GM12878 (cell line): Measurements from ENCODE around the gene LRRC73. TPM values are rescaled to one million over a fixed set of nuclear protein-coding genes. Genes with fewer than 3 reads are reported as not detected.

Source experiments
- ATAC-seq: fragments of 200-7000 bp; cut with Tn5 transposase; 3 replicates; pipeline ENCODE4 v1.9.1; 2020; ENCODE audit warnings: mild to moderate bottlenecking, moderate library complexity
- BruUV-seq: library from RNA; stranded (reverse); fragments of 400-500 nt; replicated peaks from 2 replicates; lab custom pipeline; 2021; lab: Mats Ljungman, UMichigan
- CTCF ChIA-PET: fragments of 300-600 bp; sonication (Branson Sonifier 250); formaldehyde crosslinking; extraction: SDS; loops from one replicate; lab custom pipeline; 2021; ENCODE audit warnings: inconsistent platforms; lab: Yijun Ruan, JAX
- POLR2A ChIA-PET: fragments of 350-600 bp; formaldehyde crosslinking; extraction: SDS; loops from one replicate; lab custom pipeline; 2021; ENCODE audit warnings: inconsistent platforms; lab: Charles Lee
- RAD21 ChIA-PET: fragments of 300-600 bp; sonication (Branson Sonifier 250); formaldehyde crosslinking; loops from one replicate; lab custom pipeline; 2023; ENCODE audit warnings: antibody characterized with exemption; ENCODE audit not compliant: unreplicated experiment; lab: Charles Lee
- SMC1A ChIA-PET: fragments of 300-600 bp; sonication (Branson Sonifier 250); formaldehyde crosslinking; loops from one replicate; lab custom pipeline; 2023; ENCODE audit not compliant: unreplicated experiment, uncharacterized antibody; lab: Charles Lee
- DNase-seq: peaks from one replicate; pipeline ENCODE4 v3.0.0-alpha.2; 2011; ENCODE audit warnings: low read depth, low spot score
- FAIRE-seq: peaks from 3 replicates; lab custom pipeline; 2011; peaks lifted over from hg19 to GRCh38; lab: Jason Lieb, UNC
- H2AFZ ChIP-seq: 2 replicates; pipeline ENCODE4 v1.6.0; 2011; ENCODE audit warnings: low read depth, low read length, control low read depth; ENCODE audit not compliant: control insufficient read depth
- H3K27ac ChIP-seq: 2 replicates; pipeline ENCODE4 v1.5.1; 2011; ENCODE audit warnings: control low read depth; ENCODE audit not compliant: control insufficient read depth, insufficient read depth
- H3K27me3 ChIP-seq, 2 experiments: replicated peaks in 1 of 2; 2 replicates each; pipeline versions ENCODE4 v1.6.0 to v1.6.1; 2011; ENCODE audit warnings: low read length in 1 of 2; ENCODE audit not compliant: control insufficient read depth in 2 of 2, insufficient read depth in 2 of 2
- H3K36me3 ChIP-seq, 2 experiments: 2 replicates each; pipeline ENCODE4 v1.5.1; 2011; ENCODE audit warnings: low read length in 1 of 2; ENCODE audit not compliant: control insufficient read depth in 2 of 2, insufficient read depth in 2 of 2
- H3K4me1 ChIP-seq: 2 replicates; pipeline ENCODE4 v1.6.1; 2011; ENCODE audit warnings: mild to moderate bottlenecking, low read length, moderate library complexity, mixed read lengths; ENCODE audit not compliant: control insufficient read depth, insufficient read depth
- H3K4me2 ChIP-seq: 2 replicates; pipeline ENCODE4 v1.6.0; 2011; ENCODE audit warnings: control low read depth; ENCODE audit not compliant: control insufficient read depth, insufficient read depth
- H3K4me3 ChIP-seq: fragments of 200-600 bp; sonication (generic); 2 replicates; pipeline ENCODE4 v1.5.1; 2016
- H3K79me2 ChIP-seq: 2 replicates; pipeline ENCODE4 v1.6.0; 2011; ENCODE audit warnings: low read length; ENCODE audit not compliant: control insufficient read depth, insufficient read depth
- H3K9ac ChIP-seq: 2 replicates; pipeline ENCODE4 v1.8.0; 2011; ENCODE audit warnings: low read length, control low read depth, mixed read lengths; ENCODE audit not compliant: control insufficient read depth, insufficient read depth
- H3K9me3 ChIP-seq: replicated peaks from 3 replicates; pipeline ENCODE4 v1.5.1; 2011; ENCODE audit warnings: mild to moderate bottlenecking, low read length; ENCODE audit not compliant: control insufficient read depth, insufficient read depth
- H4K20me1 ChIP-seq: 2 replicates; pipeline ENCODE4 v1.6.0; 2011; ENCODE audit not compliant: control insufficient read depth, insufficient read depth
- BHLHE40 ChIP-seq, 2 experiments: fragments of 450-650 bp in 1 of 2; IDR thresholded peaks; 2 replicates each; pipeline ENCODE4 v1.6.1; 2011 to 2017; ENCODE audit warnings: low read depth in 2 of 2, borderline replicate concordance in 1 of 2, improper control_type of control experiment in 1 of 2, low read length in 1 of 2, mild to moderate bottlenecking in 1 of 2
- BRCA1 ChIP-seq: IDR thresholded peaks from 2 replicates; pipeline ENCODE4 v1.6.1; 2011; ENCODE audit warnings: low read depth, low read length, improper control_type of control experiment
- CHD4 ChIP-seq: fragments of 200-600 bp; sonication (generic); IDR thresholded peaks from 2 replicates; pipeline ENCODE4 v1.6.1; 2016; ENCODE audit warnings: mild to moderate bottlenecking
- MEF2A ChIP-seq: IDR thresholded peaks from 2 replicates; pipeline ENCODE4 v1.6.1; 2011; ENCODE audit warnings: low read depth, mild to moderate bottlenecking, low read length, moderate library complexity; ENCODE audit not compliant: insufficient read depth
- MYC ChIP-seq: IDR thresholded peaks from 2 replicates; pipeline ENCODE4 v1.6.1; 2011; ENCODE audit warnings: mild to moderate bottlenecking, low read length, moderate library complexity, inconsistent platforms; ENCODE audit not compliant: insufficient read depth, insufficient replicate concordance, insufficient read length, severe bottlenecking
- SIN3A ChIP-seq: IDR thresholded peaks from 2 replicates; pipeline ENCODE4 v1.6.1; 2012; ENCODE audit warnings: low read depth, low read length, improper control_type of control experiment
- ZNF24 ChIP-seq: fragments of 450-650 bp; IDR thresholded peaks from 2 replicates; pipeline ENCODE4 v1.6.1; 2017; ENCODE audit warnings: antibody characterized with exemption, mild to moderate bottlenecking
- WGBS: methylation state at CpG from one replicate; pipeline ENCODE4 v1.1.6; 2016; ENCODE audit warnings: low lambda C conversion rate; ENCODE audit not compliant: insufficient replicate concordance, insufficient coverage; ENCODE audit errors: missing lambda C conversion rate; 5-methylcytosine and 5-hydroxymethylcytosine counted together
- in situ Hi-C: fragments of 300-500 bp; cut with MboI; formaldehyde crosslinking; loops from 9 replicates; pipeline ENCODE4 v1.14.3; 2018; ENCODE audit warnings: mixed read lengths
- intact Hi-C: fragments of 100-400 bp; cut with micrococcal nuclease; formaldehyde crosslinking; loops from one replicate; pipeline ENCODE4 v1.14.2; 2022; ENCODE audit not compliant: unreplicated experiment
- polyA plus RNA-seq, 11 experiments: library from polyadenylated mRNA; depleted of rRNA in 4 of 11; unstranded in 6 of 11; stranded (reverse) in 5 of 11; fragments of >200 nt; fragmentation: Nextera tagmentation in 4 of 11; fragmentation: Illumina TruSeq in 1 of 11; extraction: Ambion mirVana in 4 of 11; extraction: Trizol in 1 of 11; gene quantifications; 1 replicate in 1 of 11; 2 replicates in 10 of 11; pipeline versions ENCODE4 v1.2.1 to v1.2.3, GENCODE V29; 2011 to 2016; ENCODE audit warnings: inconsistent platforms in 2 of 11, missing spikeins in 2 of 11, low read depth in 1 of 11
- total RNA-seq, 4 experiments: library from RNA; depleted of rRNA in 3 of 4; stranded (reverse); fragments of >200 nt in 3 of 4; fragmentation: Illumina TruSeq in 1 of 4; extraction: Trizol in 1 of 4; gene quantifications; 2 replicates each; pipeline versions ENCODE4 v1.2.1 to v1.2.3, GENCODE V29; 2013 to 2021
- TF ChIP-seq, protein P1 (sequence below): IDR thresholded peaks from 2 replicates; pipeline ENCODE4 v1.6.1; 2012; ENCODE audit warnings: low read depth, low read length, improper control_type of control experiment
- TF ChIP-seq, protein P2 (sequence below): fragments of 450-650 bp; IDR thresholded peaks from 2 replicates; pipeline ENCODE4 v1.6.1; 2017; ENCODE audit warnings: antibody characterized with exemption, mild to moderate bottlenecking, moderate library complexity
- TF ChIP-seq, protein P3 (sequence below): IDR thresholded peaks from 2 replicates; pipeline ENCODE4 v1.6.1; 2011; ENCODE audit warnings: low read depth, mild to moderate bottlenecking, low read length, moderate library complexity, borderline replicate concordance; ENCODE audit errors: extremely low read depth
- TF ChIP-seq, protein P4 (sequence below): fragments of 450-650 bp; IDR thresholded peaks from 2 replicates; pipeline ENCODE4 v1.6.1; 2016; ENCODE audit warnings: mild to moderate bottlenecking
- TF ChIP-seq, protein P5 (sequence below): fragments of 450-650 bp; conservative IDR thresholded peaks from 2 replicates; pipeline ENCODE4 v1.6.1; 2017; ENCODE audit warnings: mild to moderate bottlenecking, moderate library complexity

LRRC73 gene
- total and polyA plus RNA-seq, 10 of the 15 experiments (the other 5 are each of a cell fraction or from before 2014, with no cell fraction given), result 0.13 TPM; not detected in 9

DNA sequence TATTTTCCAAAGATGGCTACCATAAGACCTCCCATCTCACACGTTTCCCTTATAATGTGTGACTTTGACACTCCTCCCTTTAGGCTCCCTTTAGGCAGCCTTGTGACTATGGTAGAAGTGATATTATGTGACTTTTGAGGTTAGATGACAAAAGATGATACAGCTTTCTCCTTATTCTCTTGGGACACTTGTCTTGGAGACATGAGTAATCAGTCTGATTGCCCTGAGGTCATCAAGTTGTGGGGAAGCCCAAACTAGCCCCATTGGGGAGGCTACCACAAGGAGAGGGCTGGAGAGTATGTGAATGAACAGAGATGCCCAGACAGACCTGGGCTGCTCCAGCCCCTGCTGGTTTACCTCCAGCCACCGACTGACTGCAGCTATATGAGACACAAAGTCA, 44.2 kb downstream of the LRRC73 start (continued):
- TF ChIP-seq, protein P1, sequence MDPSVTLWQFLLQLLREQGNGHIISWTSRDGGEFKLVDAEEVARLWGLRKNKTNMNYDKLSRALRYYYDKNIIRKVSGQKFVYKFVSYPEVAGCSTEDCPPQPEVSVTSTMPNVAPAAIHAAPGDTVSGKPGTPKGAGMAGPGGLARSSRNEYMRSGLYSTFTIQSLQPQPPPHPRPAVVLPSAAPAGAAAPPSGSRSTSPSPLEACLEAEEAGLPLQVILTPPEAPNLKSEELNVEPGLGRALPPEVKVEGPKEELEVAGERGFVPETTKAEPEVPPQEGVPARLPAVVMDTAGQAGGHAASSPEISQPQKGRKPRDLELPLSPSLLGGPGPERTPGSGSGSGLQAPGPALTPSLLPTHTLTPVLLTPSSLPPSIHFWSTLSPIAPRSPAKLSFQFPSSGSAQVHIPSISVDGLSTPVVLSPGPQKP, result no peak
- TF ChIP-seq, protein P2, sequence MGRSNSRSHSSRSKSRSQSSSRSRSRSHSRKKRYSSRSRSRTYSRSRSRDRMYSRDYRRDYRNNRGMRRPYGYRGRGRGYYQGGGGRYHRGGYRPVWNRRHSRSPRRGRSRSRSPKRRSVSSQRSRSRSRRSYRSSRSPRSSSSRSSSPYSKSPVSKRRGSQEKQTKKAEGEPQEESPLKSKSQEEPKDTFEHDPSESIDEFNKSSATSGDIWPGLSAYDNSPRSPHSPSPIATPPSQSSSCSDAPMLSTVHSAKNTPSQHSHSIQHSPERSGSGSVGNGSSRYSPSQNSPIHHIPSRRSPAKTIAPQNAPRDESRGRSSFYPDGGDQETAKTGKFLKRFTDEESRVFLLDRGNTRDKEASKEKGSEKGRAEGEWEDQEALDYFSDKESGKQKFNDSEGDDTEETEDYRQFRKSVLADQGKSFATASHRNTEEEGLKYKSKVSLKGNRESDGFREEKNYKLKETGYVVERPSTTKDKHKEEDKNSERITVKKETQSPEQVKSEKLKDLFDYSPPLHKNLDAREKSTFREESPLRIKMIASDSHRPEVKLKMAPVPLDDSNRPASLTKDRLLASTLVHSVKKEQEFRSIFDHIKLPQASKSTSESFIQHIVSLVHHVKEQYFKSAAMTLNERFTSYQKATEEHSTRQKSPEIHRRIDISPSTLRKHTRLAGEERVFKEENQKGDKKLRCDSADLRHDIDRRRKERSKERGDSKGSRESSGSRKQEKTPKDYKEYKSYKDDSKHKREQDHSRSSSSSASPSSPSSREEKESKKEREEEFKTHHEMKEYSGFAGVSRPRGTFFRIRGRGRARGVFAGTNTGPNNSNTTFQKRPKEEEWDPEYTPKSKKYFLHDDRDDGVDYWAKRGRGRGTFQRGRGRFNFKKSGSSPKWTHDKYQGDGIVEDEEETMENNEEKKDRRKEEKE, result no peak
- TF ChIP-seq BRCA1 (no peak), MEF2A (no peak), ZNF24 (no peak), MYC (no peak), CHD4 (no peak)
- TF ChIP-seq, protein P3, sequence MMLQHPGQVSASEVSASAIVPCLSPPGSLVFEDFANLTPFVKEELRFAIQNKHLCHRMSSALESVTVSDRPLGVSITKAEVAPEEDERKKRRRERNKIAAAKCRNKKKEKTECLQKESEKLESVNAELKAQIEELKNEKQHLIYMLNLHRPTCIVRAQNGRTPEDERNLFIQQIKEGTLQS, result no peak

DNA sequence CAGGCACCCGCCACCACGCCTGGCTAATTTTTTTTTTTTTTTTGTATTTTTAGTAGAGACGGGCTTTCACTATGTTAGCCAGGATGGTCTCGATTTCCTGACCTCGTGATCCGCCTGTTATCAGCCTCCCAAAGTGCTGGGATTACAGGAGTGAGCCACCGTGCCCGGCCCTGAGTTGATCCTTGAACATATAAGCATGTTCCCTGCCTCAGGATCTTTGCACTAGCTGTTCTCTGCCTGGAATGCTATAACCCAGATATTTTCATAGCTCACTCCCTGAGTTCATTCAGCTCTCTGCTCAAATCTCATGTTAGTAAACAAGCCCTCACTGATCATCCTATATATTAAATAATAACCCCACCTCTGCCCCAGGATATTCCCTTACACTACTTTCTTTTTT, 45.8 kb downstream of the LRRC73 start:
- Histone ChIP-seq H3K9ac (no peak overlapping the region), H2AFZ (no peak overlapping the region), H3K4me1 (no peaks in the 10 kb centered on the region), H3K9me3 (no peaks in the 10 kb centered on the region), H3K4me2 (no peak overlapping the region), H3K79me2 (no peaks in the 10 kb centered on the region), H3K27ac (no peak overlapping the region), H3K4me3 (no peak overlapping the region), H3K36me3 (no peaks in the 10 kb centered on the region), H3K27me3 (no peaks in the 10 kb centered on the region; a peak in 1 of 4 replicates), H4K20me1 (no peaks in the 10 kb centered on the region)
- no peak for FAIRE-seq
- intact Hi-C loops (no loop called here), in situ Hi-C loops (no loop called here)
- WGBS, result 68% methylated on average over 5 of the region's 8 CpGs
- POLR2A ChIA-PET, result no interaction called here
- CTCF ChIA-PET, result interaction anchor here (0.6 kb wide), 1 partner anchor 12 kb away, joined by 3 read pairs; no protein-coding TSS in a partner anchor
- SMC1A ChIA-PET, result interaction anchor here (0.6 kb wide), 1 partner anchor 12 kb away, joined by 3 read pairs; no protein-coding TSS in a partner anchor
- no peak for ATAC-seq
- RAD21 ChIA-PET, result no interaction called here
- no peak for DNase-seq
- no TSS peak for BruUV-seq
- no peak for TF ChIP-seq BRCA1
- TF ChIP-seq, protein P4, sequence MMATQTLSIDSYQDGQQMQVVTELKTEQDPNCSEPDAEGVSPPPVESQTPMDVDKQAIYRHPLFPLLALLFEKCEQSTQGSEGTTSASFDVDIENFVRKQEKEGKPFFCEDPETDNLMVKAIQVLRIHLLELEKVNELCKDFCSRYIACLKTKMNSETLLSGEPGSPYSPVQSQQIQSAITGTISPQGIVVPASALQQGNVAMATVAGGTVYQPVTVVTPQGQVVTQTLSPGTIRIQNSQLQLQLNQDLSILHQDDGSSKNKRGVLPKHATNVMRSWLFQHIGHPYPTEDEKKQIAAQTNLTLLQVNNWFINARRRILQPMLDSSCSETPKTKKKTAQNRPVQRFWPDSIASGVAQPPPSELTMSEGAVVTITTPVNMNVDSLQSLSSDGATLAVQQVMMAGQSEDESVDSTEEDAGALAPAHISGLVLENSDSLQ, result no peak
- no peak for TF ChIP-seq SIN3A
- TF ChIP-seq, protein P3, result no peak
- TF ChIP-seq BHLHE40 (IDR thresholded peaks at IDR 0.05; ENCODE audit: borderline replicate concordance in 1 of 2, low read depth in 2 of 2, low read length in 1 of 2), result no peak
- TF ChIP-seq, protein P5, sequence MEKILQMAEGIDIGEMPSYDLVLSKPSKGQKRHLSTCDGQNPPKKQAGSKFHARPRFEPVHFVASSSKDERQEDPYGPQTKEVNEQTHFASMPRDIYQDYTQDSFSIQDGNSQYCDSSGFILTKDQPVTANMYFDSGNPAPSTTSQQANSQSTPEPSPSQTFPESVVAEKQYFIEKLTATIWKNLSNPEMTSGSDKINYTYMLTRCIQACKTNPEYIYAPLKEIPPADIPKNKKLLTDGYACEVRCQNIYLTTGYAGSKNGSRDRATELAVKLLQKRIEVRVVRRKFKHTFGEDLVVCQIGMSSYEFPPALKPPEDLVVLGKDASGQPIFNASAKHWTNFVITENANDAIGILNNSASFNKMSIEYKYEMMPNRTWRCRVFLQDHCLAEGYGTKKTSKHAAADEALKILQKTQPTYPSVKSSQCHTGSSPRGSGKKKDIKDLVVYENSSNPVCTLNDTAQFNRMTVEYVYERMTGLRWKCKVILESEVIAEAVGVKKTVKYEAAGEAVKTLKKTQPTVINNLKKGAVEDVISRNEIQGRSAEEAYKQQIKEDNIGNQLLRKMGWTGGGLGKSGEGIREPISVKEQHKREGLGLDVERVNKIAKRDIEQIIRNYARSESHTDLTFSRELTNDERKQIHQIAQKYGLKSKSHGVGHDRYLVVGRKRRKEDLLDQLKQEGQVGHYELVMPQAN, result no peak
